ENCODE measurements around the gene POLR2M. TPM values are rescaled to one million over a fixed set of nuclear protein-coding genes. Genes with fewer than 3 reads are reported as not detected.

POLR2M gene
- total RNA-seq, 4 donors from 2014 or later: 40.3 to 145 (median 79.5) TPM

DNA sequence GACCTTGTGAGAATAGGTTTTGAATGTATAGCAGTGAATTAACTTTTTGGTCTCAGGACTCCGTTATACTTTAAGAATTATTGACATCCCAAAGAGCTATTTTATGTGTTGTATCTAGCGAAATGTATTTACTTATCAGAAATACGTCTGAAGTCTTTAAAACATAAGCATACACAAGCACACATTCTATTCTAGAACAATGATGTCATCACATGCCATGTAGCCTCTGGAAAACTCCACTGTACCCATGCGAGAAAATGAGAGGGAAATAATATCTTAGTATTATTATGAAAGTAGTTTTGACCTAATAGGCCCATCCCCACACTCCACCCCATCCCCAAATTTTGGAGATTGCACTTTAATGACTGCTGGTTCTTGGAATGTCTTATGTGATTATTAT lies 1.5 kb downstream of the POLR2M start:
- ATAC-seq: peak in 1 of 2 donors; percentile 41
- no peaks in the 10 kb centered on the region for H3K27me3 ChIP-seq
- intact Hi-C loops (cut with DNase I; ENCODE audit: low total_unique reads): loop anchor here (5.0 kb wide), 2 partner anchors 146 to 1224 kb away; partner anchors contain the start of gene SLTM
- in situ Hi-C loops (cut with MboI; ENCODE audit: low sequenced_read_pairs in 4 of 4): no loop called here
- no peak for DNase-seq
- no peaks in the 10 kb centered on the region for H3K9me3 ChIP-seq
- TF ChIP-seq POLR2A (IDR thresholded peaks at IDR 0.05): no peak
- TF ChIP-seq, protein P1, sequence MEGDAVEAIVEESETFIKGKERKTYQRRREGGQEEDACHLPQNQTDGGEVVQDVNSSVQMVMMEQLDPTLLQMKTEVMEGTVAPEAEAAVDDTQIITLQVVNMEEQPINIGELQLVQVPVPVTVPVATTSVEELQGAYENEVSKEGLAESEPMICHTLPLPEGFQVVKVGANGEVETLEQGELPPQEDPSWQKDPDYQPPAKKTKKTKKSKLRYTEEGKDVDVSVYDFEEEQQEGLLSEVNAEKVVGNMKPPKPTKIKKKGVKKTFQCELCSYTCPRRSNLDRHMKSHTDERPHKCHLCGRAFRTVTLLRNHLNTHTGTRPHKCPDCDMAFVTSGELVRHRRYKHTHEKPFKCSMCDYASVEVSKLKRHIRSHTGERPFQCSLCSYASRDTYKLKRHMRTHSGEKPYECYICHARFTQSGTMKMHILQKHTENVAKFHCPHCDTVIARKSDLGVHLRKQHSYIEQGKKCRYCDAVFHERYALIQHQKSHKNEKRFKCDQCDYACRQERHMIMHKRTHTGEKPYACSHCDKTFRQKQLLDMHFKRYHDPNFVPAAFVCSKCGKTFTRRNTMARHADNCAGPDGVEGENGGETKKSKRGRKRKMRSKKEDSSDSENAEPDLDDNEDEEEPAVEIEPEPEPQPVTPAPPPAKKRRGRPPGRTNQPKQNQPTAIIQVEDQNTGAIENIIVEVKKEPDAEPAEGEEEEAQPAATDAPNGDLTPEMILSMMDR (IDR thresholded peaks at IDR 0.05 in 4 of 5, conservative IDR thresholded peaks at IDR 0.05 in 1 of 5): no peak
- peaks cover 28% of the 10 kb centered on the region in 2 donors for H3K4me1 ChIP-seq
- H3K27ac ChIP-seq: peak overlapping the region; percentile 90 to 96 (median 94)
- peak overlapping the region; percentile 69 to 97 (median 88) for H3K4me3 ChIP-seq
- H3K36me3 ChIP-seq: peaks cover 0 to 40% of the 10 kb centered on the region in 2 donors

DNA sequence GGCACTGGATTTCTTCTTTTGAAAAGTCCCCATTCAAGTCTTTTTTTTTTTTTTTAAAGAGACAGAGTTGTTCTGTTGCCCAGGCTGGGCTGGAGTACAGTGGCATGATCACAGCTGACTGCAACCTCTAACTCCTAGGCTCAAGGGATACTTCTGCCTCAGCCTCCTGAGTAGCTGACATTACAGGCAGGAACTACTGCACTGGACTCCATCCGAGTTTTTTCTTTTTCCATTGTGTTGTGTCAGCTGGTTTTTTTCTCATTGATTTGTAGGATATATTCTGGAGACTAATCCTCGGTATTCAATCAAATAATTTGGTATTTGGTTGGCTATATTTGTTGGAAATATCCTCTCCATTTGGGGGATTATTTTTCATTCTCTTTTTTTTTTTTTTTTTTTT lies 11.8 kb downstream of the POLR2M start:
- Histone ChIP-seq H3K27ac (no peak overlapping the region), H3K4me1 (no peaks in the 10 kb centered on the region), H3K27me3 (no peaks in the 10 kb centered on the region), H3K4me3 (no peak overlapping the region), H3K9me3 (no peaks in the 10 kb centered on the region), H3K36me3 (peaks cover 0 to 27% of the 10 kb centered on the region in 2 donors)
- DNase-seq: no peak
- in situ Hi-C loops (cut with MboI; ENCODE audit: low sequenced_read_pairs in 4 of 4) (no loop called here), intact Hi-C loops (cut with DNase I; ENCODE audit: low total_unique reads) (no loop called here)
- no peak for ATAC-seq
- TF ChIP-seq, protein P1 (IDR thresholded peaks at IDR 0.05 in 4 of 5, conservative IDR thresholded peaks at IDR 0.05 in 1 of 5): no peak
- TF ChIP-seq POLR2A (IDR thresholded peaks at IDR 0.05): no peak

DNA sequence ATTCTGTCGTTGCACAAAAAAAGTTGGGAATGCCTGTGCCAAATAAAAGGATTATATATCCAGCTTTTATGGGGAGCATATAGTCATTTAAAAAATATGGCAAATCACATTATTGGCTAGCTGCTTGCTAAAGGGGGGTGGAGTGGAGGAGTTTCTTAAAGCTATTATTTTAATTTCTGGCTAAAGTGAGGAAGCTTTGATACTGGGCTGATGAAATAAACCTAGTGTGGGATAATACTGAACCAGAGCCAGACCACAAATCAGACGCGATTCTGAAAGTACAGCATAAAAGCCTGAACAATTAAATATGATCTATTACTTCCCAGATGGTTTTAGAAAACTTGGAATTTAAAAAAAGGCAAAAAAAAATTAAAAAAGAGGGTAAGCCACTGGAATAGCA lies 14.4 kb downstream of the POLR2M start:
- H3K27ac ChIP-seq: no peak overlapping the region
- intact Hi-C loops (cut with DNase I; ENCODE audit: low total_unique reads): no loop called here

DNA sequence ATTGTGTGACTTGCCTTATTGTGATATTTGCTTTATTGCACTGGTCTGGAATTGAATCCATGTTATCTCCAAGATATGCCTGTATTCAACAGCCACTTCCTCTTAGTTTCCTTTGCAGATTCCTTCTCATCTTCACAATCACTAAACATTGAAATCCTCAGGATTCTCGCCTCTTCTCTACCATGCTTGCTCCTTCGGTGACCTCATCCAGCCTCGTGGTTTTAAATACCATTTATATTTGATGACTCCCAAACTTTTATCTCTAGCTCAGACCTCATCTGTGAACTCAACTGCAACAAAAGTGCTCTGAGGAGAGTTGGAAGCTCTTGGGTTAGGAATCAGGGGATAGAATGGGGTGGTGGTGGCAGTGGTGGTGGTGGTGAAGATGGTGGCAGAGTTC lies 19.9 kb downstream of the POLR2M start:
- Histone ChIP-seq H3K27me3 (no peaks in the 10 kb centered on the region), H3K9me3 (no peaks in the 10 kb centered on the region), H3K27ac (no peak overlapping the region), H3K4me1 (no peaks in the 10 kb centered on the region), H3K4me3 (no peak overlapping the region), H3K36me3 (no peaks in the 10 kb centered on the region)
- ATAC-seq (no peak), DNase-seq (no peak)
- intact Hi-C loops (cut with DNase I; ENCODE audit: low total_unique reads) (no loop called here), in situ Hi-C loops (cut with MboI; ENCODE audit: low sequenced_read_pairs in 4 of 4) (loop anchor here in 1 of 4 donors (25.0 kb wide), 1 partner anchor 336 kb away; the partner anchor contains the start of gene ALDH1A2)
- TF ChIP-seq, protein P1 (IDR thresholded peaks at IDR 0.05 in 4 of 5, conservative IDR thresholded peaks at IDR 0.05 in 1 of 5): no peak
- no peak for TF ChIP-seq POLR2A (IDR thresholded peaks at IDR 0.05)

More for the DNA sequence above, 14.4 kb downstream of the POLR2M start:
- DNase-seq (no peak), ATAC-seq (no peak)
- Histone ChIP-seq H3K36me3 (peaks cover 0 to 11% of the 10 kb centered on the region in 2 donors), H3K4me3 (no peak overlapping the region), H3K9me3 (no peaks in the 10 kb centered on the region), H3K4me1 (no peaks in the 10 kb centered on the region), H3K27me3 (no peaks in the 10 kb centered on the region)
- in situ Hi-C loops (cut with MboI; ENCODE audit: low sequenced_read_pairs in 4 of 4): no loop called here
- TF ChIP-seq, protein P1 (IDR thresholded peaks at IDR 0.05 in 4 of 5, conservative IDR thresholded peaks at IDR 0.05 in 1 of 5): no peak
- no peak for TF ChIP-seq POLR2A (IDR thresholded peaks at IDR 0.05)

DNA sequence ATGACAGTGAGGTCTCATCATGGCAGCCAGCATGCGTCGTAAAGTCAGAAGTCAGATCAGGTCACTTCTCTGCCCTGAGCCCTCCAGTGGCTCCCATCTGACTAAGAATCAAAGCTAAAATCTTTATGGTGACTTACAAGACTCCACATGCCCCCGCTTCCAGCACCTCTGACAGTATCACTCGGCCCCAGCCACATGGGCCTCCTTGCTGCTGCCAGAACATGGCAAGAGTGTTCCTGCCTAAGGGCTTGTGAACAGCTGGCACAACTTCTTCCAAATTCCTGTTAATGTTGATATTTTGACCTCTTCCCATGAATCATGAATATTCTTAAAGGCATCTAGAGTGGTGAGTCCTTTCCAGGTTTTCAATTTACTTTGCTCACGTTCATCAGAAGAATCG lies 20.5 kb downstream of the POLR2M start:
- no peak for DNase-seq
- ATAC-seq: no peak
- no peak overlapping the region for H3K27ac ChIP-seq
- H3K4me1 ChIP-seq: no peaks in the 10 kb centered on the region
- H3K9me3 ChIP-seq: no peaks in the 10 kb centered on the region
- in situ Hi-C loops (cut with MboI; ENCODE audit: low sequenced_read_pairs in 4 of 4) (loop anchor here in 1 of 4 donors (25.0 kb wide), 1 partner anchor 335 kb away; the partner anchor contains the start of gene ALDH1A2), intact Hi-C loops (cut with DNase I; ENCODE audit: low total_unique reads) (no loop called here)
- TF ChIP-seq, protein P1 (IDR thresholded peaks at IDR 0.05 in 4 of 5, conservative IDR thresholded peaks at IDR 0.05 in 1 of 5): no peak
- no peak for TF ChIP-seq POLR2A (IDR thresholded peaks at IDR 0.05)
- H3K4me3 ChIP-seq: no peak overlapping the region
- no peaks in the 10 kb centered on the region for H3K27me3 ChIP-seq
- no peaks in the 10 kb centered on the region for H3K36me3 ChIP-seq
